ENCODE results near the gene NSUN6.
"Not testable (repeated sequence)": the region's sequence is repeated elsewhere in the genome, so short reads cannot be mapped to it uniquely, and the experiment has no call there.

Gene NSUN6

DNA sequence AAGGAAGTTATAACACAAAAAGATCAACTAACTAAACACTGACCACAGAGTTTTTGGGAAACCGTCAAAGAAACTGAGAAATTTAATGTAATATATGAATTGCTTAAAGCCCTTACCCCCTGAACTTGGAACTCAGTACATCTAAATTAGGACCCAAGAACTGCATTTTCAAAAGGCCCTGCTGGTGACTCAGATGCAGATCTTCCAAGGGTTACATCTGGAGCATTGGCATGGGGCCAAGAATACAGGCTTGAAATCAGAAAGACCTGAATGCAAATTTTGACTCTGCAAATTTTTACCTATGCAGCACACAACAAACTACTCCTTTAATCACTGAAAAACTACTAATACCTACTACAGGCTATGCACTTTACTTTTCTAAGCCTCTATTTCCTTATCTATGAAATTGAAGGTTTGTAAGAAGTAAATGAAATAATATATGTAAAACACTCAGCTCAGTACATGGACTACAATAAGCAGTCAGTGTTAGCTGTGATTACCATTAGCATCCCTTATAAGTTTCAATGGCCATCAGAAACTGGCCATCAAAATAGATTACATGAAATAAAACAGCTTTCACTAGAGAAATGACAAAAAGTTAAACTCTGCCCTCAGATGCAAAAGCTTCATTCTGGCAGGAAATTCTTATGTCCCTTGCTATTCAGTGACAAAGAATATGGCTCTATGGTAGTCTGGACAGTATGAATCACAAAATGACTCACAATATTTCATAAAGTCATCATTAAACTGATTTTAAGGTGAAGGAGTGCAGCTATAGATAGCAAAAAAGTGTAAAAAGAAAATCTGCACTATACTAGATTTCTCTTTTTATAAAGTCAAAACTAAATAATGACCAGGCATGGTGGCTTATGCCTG lies 43.6 kb downstream of the NSUN6 start:
- ATAC-seq = peak; percentile 56 to 63

DNA sequence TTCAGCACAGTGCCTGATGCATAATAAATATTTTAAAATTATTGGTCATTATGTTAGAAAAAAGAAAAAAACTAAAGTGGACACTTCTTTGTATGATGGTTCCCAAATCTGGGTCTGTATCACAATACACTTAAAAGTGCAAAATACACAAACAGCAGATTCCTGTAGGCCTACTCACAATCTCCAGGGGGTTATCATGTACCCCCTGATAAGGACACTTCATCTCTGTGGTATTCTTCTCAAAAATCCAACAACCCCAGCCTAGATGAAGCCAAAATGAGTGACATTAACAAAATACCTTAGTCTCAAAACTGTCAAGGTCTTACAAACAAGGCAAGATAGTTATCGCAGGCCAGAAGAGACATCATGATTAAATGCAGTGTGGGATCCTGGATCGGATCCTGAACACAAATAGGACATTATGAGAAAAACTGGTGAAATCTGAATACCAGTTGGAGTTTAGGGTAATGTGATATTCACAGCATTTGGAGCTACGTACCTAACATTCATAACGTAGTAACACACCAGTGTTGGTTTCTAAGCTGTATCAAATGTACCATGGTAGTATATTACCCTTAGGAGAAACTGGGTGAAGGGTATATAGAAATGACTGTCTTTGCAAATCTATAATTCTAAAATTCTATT lies 45.2 kb downstream of the NSUN6 start:
- ATAC-seq = no peak

DNA sequence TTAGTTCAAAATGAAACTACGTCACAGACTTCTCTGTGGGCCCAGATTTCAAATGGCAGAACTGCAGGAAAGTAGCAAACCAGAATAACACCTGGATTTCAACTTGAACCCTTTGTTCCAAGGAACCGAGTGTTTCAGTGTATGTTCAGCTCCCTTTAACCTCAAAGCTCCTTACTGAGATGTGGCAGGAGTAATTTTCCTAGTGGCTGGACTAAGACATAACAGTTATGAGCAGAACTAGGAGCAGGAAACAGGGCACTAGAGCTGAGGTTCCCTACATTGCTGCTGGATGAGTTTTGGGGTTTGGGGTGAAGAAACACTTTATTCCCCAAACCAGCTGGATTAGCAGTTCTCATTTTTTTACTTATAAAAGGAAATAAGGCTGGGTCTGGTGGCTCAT lies 50.1 kb downstream of the NSUN6 start:
- ATAC-seq = no peak

DNA sequence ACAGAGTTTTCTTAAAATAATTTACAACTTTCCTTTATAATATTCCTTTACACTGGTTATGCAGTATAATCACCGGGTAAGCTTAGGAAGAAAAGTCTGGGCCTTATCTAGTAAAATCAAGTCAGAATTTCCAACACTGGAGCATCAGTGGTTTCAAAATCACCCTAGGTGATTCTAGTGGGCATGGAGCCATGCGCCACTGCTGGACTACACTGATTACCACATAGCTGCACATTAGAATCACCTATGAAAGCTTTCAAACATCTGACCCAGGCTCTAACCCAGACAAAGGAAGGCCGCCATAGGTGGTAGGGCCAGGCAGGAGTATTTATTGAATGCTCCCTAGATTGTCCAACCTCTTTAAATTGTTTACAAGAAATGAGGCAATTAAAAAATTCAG lies 52.0 kb downstream of the NSUN6 start:
- no peak for ATAC-seq

DNA sequence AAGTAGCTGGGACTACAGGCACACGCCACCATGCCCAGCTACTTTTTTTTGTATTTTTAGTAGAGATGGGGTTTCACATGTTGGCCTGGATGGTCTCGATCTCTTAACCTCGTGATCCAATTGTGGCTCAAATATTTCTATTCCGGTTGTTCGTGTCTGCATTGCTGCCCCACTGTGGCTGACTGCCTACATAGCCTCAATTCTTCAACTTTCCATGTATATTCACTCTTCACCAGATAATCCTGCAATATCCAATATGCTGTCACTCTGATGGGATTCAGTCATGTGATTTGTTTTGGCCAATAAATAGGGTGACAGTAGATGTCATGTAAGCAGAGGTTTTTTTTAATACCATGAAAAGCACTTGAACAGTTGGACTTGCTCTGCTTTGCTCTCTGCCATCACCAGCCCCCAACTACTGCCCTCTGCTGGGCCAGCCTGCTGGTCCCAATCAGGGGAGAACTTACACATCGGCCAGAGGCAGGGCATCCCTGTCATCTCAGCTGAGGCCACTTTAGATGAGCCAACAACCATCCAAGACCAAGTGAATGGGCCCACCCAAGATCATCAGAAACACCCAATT lies 56.7 kb downstream of the NSUN6 start:
- no peak for ATAC-seq

DNA sequence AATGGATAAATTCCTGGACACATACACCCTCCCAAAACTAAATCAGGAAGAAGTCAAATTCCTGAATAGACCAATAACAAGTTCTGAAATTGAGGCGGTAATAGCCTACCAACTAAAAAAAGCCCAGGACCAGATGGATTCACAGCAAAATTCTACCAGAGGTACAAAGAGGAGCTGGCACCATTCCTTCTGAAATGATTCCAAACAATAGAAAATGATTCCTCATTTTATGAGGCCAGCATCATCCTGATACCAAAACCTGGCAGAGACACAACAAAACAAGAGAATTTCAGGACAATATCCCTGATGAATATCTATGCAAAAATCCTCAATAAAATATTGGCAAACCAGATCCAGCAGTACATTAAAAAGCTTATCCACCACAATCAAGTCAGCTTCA lies 60.2 kb downstream of the NSUN6 start:
- ATAC-seq = not testable (repeated sequence)

DNA sequence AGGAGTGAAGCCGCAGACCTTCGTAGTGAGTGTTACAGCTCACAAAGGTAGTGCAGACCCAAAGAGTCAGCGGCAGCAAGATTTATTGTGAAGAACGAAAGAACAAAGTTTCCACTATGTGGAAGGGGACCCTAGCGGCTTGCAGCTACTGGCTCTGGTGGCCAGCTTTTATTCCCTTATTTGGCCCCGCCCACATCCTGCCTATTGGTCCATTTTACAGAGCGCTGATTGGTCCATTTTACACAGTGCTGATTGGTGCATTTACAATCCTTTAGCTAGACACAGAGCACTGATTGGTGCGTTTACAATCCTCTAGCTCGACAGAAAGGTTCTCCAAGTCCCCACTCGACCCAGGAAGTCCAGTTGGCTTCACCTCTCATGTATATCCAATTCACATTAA lies 64.8 kb downstream of the NSUN6 start:
- not testable (repeated sequence) for ATAC-seq

DNA sequence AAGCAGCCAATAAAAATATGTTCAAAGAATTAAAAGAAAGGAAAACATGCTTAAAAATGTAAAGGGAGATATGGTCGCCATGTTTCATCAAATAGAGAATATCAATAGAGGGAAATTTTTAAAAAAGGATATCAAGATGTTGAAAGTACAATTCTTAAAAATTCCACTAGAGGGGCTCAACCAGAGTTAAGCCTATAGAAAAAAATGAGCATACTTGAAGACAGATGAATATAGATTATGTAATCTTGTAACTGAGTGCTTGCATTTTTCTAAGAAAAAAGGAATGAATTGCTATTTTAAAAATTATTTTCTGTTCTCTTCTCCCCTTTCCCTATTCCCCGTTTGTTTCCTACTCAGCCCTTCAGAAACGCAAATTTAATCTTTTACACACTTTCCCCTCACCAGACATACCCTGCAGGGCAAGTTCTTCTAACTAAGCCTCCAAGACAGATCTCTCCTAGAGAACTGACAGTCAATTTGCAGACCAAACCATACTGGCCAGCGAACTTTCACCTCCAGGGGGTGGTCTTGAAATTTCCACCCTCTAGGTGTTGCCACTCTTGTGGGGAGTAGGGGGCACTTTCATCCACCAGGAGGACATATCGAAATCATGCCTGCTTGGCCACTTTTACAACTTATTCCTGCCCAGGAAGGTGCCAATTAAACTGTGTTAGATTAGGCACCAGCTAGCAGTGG lies 67.7 kb downstream of the NSUN6 start:
- ATAC-seq = no peak

DNA sequence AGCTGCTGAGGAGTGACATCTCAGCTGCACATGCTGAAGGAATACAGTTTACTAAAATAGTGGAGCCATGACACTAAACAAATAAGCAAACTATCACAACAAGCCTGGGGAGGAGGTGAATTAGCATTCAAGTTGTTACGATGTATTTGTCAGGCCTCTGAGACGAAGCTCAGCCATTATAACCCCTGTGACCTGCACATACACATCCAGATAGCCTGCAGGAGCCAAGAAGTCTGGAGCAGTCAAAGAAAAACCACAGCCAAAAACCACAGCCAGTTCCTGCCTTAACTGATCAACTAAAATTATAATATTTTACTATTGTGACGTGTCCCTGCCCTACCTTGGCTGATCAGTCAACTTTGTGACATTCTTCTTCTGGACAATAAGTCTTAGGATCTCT lies 68.6 kb downstream of the NSUN6 start:
- no peak for ATAC-seq

DNA sequence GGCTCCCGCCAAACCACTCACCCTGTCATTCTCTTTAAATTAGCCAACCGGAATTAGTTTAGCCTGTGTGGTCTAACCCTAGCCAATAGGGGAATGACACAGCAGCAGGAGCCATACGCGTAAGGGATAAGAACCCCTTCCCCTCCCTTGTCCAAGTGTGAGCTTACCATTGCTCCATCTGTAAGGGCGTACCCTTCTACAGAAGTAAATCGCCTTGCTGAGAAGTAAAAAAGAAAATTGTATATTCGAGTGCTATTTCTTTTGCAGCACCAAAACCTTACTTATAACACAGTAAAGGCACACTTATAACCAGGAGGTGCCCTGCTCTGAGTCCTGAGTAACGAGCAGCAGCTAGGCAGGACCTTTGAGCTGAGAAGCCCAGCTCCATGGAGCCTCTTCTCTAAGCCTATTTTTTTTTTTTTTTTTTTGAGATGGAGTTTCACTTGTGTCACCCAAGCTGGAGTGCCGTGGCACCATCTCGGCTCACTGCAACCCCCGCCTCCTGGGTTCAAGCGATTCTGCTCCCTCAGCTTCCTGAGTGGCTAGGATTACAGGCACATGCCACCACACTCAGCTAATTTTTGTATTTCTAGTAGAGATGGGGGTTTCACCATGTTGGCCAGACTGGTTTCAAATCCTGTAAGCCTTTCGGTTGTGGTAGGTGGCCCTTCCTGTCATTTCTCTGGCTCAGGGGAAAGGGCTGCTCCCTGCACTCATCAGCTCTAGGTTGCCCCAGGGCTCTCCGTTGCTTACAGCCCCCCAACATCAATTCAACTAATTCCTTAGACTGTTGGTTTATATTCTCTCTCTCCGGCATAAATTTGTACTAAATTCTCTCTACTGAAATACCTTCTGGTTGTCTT lies 73.3 kb downstream of the NSUN6 start:
- ATAC-seq = no peak

DNA sequence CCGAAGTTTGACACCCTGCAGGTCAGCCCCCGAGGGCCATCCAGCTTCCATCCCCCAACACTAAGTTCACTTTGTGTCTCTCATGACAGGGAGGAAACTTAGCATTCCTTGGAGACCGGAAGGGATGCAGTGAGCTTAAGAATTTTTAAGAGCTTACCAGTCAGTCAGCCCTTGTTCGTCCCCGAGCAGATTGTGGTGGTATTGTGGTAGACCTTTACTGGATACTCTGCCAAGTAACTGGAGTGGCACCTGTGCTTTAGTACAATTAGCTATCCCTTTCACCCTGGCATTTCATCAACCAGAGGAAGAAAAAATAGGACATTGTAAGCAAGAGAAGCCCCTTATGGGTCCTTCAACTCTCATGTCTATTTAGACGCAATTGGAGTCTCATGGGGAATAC lies 74.8 kb downstream of the NSUN6 start:
- ATAC-seq = no peak

DNA sequence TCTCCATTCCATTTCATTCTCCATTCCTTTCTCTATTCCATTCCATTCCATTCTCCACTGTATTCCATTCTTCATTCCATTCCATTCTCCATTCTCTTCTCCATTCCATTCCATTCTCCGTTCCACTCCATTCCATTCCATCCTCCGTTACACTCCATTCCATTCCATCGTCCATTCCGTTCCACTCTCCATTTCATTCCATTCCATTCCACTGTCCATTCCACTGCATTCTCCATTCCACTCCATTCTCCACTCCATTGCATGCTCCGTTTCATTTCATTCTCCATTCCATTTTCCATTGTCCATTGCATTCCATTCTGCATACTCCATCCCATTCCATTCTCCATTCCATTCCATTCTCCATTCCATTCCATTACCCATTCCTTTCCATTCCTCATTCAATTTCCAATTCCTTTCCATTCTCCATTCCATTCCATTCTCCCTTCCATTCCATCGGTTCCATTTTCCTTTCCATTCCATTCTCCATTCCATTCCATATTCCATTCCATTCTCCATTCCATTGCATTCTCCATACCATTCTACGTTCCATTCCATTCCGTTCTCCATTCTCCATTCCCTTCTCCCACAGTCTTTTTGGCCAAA lies 78.3 kb downstream of the NSUN6 start:
- ATAC-seq = no peak

DNA sequence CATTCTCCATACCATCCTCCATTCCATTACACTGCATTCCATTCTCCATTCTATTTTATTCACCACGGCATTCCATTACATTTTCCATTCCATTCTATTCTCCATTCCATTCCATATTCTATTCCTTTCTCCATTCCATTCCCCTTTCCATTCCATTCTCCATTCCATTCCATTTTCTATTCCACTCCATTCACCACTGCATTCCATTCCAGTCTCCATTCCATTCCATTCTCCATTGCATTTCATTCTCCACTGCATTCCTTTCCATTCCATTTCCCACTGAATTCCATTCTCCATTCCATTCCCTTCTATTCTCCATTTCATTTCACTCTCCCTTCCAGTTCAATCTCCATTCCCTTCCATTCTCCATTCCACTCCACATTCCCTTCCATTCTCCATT lies 79.6 kb downstream of the NSUN6 start:
- ATAC-seq = no peak

DNA sequence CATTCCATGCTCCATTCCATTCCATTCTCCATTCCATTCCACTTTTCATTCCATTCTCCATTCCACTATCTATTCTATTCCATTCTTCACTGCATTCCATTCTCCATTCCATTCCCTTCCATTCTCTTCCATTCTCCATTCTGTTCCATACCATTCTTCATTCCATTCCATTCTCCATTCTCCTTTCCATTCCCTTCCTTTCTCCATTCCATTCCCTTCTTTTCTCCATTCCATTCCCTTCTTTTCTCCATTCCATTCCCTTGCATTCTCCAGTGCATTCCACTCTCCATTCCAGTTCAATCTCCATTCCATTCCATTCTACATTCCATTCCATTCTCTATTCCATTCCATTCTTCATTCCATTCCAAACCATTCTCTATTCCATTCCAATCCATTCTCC lies 80.3 kb downstream of the NSUN6 start:
- no peak for ATAC-seq

DNA sequence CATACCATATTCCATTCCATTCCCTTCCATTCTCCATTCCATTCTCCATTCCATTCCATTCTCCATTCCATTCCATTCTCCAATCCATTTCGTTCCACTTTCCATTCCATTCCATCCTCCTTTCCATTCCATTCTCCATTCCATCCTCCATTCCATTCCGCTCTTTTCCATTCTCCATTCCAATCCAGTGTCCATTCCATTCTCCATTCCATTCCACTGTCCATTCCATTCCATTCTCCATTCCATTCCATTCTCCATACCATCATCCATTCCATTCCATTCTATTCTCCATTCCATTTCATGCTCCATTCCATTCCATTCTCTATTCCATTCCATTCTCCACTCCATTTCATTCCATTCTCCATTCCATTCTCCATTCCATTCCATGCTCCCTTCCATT lies 81.0 kb downstream of the NSUN6 start:
- ATAC-seq = not testable (repeated sequence)

DNA sequence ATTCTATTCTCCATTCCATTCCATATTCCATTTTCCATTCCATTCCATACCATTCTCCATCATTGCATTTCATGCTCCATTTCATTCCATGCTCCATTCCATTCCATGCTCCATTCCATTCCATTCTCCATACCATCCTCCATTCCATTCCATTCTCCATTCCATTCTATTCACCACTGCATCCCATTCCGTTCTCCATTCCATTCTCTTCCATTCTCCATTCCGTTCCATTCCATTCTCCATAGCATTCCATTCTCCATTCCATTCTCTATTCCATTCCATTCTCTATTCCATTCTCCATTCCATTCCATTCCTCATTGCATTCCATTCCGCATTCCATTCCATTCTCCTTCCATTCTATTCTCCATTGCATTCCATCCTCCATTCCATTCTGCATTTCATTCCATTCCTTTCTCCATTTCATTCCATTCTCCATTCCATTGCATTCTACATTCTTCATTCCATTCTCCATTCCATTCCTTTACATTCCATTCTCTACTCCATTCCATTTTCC lies 84.0 kb downstream of the NSUN6 start:
- ATAC-seq = no peak

DNA sequence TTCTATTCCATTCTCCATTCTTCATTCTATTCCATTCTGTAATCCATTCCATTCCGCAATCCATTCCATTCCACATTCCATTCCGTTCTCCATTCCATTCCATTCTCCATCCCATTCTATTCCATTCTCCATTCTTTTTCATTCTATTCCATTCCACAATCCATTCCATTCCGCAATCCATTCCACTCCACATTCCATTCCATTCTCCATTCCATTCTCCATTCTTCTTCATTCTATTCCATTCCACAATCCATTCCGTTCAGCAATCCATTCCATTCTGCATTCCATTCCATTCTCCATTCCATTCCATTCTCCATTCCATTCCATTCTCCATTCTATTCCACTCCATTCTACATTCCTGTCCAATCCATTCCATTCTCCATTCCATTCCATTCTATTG lies 85.2 kb downstream of the NSUN6 start:
- ATAC-seq = no peak

DNA sequence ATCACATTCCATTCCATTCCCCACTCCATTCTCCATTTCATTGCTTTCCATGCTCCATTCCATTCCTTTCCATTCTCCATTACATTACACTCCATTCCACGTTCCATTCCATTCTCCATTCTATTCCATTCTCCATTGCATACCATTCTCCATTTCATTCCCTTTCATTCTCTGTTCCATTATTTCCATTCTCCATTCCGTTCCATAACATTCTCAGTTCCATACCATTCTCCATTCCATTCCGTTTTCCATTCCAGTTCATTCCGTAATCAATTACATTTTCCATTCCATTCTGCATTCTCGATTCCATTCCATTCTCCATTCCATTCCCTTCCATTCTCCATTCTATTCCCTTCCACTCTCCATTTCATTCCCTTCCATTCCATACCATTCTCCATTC lies 86.4 kb downstream of the NSUN6 start:
- no peak for ATAC-seq

DNA sequence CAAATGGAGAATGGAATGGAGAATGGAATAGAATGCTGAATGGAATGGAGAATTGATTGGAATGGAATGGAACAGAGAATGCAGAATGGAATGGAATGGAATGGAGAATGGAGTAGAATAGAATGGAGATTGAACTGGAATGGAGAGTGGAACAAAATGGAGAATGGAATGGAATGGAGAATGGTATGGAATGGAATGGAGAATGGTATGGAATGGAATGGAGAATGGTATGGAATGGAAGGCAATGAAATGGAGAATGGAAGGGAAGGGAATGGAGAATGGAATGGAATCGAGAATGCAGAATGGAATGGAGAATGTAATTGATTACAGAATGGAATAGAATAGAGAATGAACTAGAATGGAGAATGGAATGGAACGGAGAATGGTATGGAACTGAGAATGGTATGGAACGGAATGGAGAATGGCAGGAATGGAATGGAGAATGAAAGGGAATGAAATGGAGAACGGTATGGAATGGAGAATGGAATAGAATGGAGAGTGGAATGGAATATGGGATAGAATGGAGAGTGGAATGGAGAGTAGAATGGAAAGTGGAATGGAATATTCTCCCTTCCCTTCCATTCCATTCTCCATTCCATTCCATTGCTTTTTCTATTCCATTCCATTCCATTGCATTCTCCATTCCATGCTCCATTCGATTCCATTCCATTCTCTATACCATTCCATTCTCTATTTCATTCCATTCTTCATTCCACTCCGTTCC lies 88.2 kb downstream of the NSUN6 start:
- ATAC-seq = no peak

DNA sequence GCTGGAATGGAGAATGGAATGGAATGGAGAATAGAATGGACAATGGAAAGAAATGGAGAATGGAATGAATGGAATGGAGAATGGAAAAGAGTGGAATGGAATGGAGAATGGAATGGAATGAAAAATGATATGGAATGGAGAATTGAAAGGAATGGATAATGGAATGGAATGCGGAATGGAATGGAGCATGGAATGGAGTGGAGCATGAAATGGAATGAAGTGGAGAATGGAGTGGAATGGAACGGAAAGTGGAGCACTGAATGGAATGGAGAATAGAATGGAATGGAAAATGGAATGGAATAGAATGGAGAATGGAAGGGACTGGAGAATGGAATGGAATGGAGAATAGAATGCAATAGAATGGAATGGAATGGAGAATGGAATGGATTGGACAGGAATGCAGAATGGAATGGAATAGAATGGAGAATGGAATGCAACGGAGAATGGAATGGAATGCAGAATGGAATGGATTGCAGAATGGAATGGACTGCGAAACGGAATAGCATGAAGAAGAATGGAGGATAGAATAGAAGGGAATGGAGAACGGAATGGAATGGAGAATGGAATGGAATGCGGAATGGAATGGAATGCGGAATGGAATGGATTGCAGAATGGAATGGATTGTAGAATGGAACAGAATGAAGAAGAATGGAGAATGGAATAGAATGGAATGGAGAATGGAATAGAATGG lies 89.4 kb downstream of the NSUN6 start:
- no peak for ATAC-seq
